Endothelial cell of umbilical vein (primary cell): ENCODE results near the gene POLE. TPM values are rescaled to one million over a fixed set of nuclear protein-coding genes. Genes with fewer than 3 reads are reported as not detected.

Experiments
- BruUV-seq: library from RNA; stranded (reverse); fragments of 400-500 nt; replicated peaks from 2 replicates; lab custom pipeline; 2021; lab: Mats Ljungman, UMichigan
- CTCF ChIA-PET: fragments of 300-600, 350-600 bp; sonication (Branson Sonifier 250); formaldehyde crosslinking; loops from one replicate; lab custom pipeline; 2021; ENCODE audit warnings: antibody characterized with exemption, inconsistent platforms; lab: Charles Lee
- POLR2A ChIA-PET: fragments of 300-600, 350-600 bp; sonication (Branson Sonifier 250); formaldehyde crosslinking; loops from one replicate; lab custom pipeline; 2021; ENCODE audit warnings: antibody characterized with exemption, inconsistent platforms; lab: Charles Lee
- DNase-seq: peaks from one replicate; pipeline ENCODE4 v3.0.0-alpha.2; 2011; ENCODE audit warnings: low read depth, low spot score
- FAIRE-seq: peaks from 2 replicates; lab custom pipeline; 2011; peaks lifted over from hg19 to GRCh38; lab: Jason Lieb, UNC
- H2AFZ ChIP-seq: 2 replicates; pipeline ENCODE4 v1.6.0; 2012; ENCODE audit warnings: low read depth, low read length, control low read depth, inconsistent platforms
- H3K27ac ChIP-seq: 2 replicates; pipeline ENCODE4 v1.5.1; 2011; ENCODE audit warnings: low read depth, mild to moderate bottlenecking, control low read depth, low read length, moderate library complexity; ENCODE audit not compliant: insufficient read depth
- H3K27me3 ChIP-seq, 2 experiments: 2 replicates each; pipeline versions ENCODE4 v1.6.0 to v1.6.1; 2011; ENCODE audit warnings: low read length in 2 of 2, mixed read lengths in 1 of 2; ENCODE audit not compliant: control insufficient read depth in 2 of 2, insufficient read depth in 2 of 2
- H3K36me3 ChIP-seq, 2 experiments: 2 replicates in 1 of 2; 3 replicates in 1 of 2; pipeline ENCODE4 v1.5.1; 2011; ENCODE audit warnings: low read length in 2 of 2, mild to moderate bottlenecking in 1 of 2, moderate library complexity in 1 of 2; ENCODE audit not compliant: control insufficient read depth in 2 of 2, insufficient read depth in 2 of 2; ENCODE audit errors: extremely low read depth in 1 of 2
- H3K4me1 ChIP-seq: 3 replicates; pipeline ENCODE4 v1.5.1; 2011; ENCODE audit warnings: mild to moderate bottlenecking, low read length; ENCODE audit not compliant: control insufficient read depth, insufficient read depth; ENCODE audit errors: extremely low read depth
- H3K4me2 ChIP-seq: 2 replicates; pipeline ENCODE4 v1.6.1; 2011; ENCODE audit warnings: low read length, control low read depth, mixed read lengths; ENCODE audit not compliant: insufficient read depth
- H3K4me3 ChIP-seq, 3 experiments: fragments of 200-600 bp in 1 of 3; sonication (generic), shearing (Covaris generic) in 1 of 3; replicated peaks in 1 of 3; 2 replicates each; pipeline ENCODE4 v1.5.1; 2011 to 2016; ENCODE audit warnings: control low read depth in 3 of 3, low read length in 3 of 3, mild to moderate bottlenecking in 2 of 3, inconsistent platforms in 1 of 3, low read depth in 1 of 3, moderate library complexity in 1 of 3; ENCODE audit not compliant: insufficient read depth in 1 of 3
- H3K79me2 ChIP-seq: 2 replicates; pipeline ENCODE4 v1.6.0; 2012; ENCODE audit warnings: low read length, inconsistent platforms; ENCODE audit not compliant: control insufficient read depth, insufficient read depth
- H3K9ac ChIP-seq: replicated peaks from 2 replicates; pipeline ENCODE3; 2011; ENCODE audit warnings: low read length, control low read depth; ENCODE audit not compliant: insufficient read depth; ENCODE audit errors: extremely low read depth
- H3K9me1 ChIP-seq: replicated peaks from 3 replicates; pipeline ENCODE4 v1.6.0; 2011; ENCODE audit warnings: mild to moderate bottlenecking, low read length; ENCODE audit not compliant: control insufficient read depth, insufficient read depth; ENCODE audit errors: extremely low read depth
- H3K9me3 ChIP-seq: replicated peaks from 2 replicates; pipeline ENCODE4 v1.5.1; 2012; ENCODE audit warnings: low read length, inconsistent platforms; ENCODE audit not compliant: control insufficient read depth, insufficient read depth
- H4K20me1 ChIP-seq: replicated peaks from 2 replicates; pipeline ENCODE3; 2011; ENCODE audit warnings: mild to moderate bottlenecking, low read length; ENCODE audit not compliant: control insufficient read depth, insufficient read depth; ENCODE audit errors: extremely low read depth
- CTCF ChIP-seq, 2 donors: IDR thresholded peaks; 1 replicate in 1 of 2; 2 replicates in 1 of 2; pipeline ENCODE4 v1.5.1; 2011; ENCODE audit warnings: low read length in 2 of 2, mild to moderate bottlenecking in 2 of 2, moderate library complexity in 2 of 2, control low read depth in 1 of 2, inconsistent platforms in 1 of 2, low read depth in 1 of 2; ENCODE audit not compliant: insufficient read depth in 1 of 2; ENCODE audit errors: extremely low read depth in 1 of 2
- EZH2 ChIP-seq: IDR thresholded peaks from 2 replicates; pipeline ENCODE4 v1.6.1; 2012; ENCODE audit warnings: borderline replicate concordance, low read depth, mild to moderate bottlenecking, moderate library complexity, low read length, inconsistent platforms; ENCODE audit not compliant: severe bottlenecking
- FOS ChIP-seq: IDR thresholded peaks from 2 replicates; pipeline ENCODE4 v1.6.1; 2011; ENCODE audit warnings: mild to moderate bottlenecking, low read length, moderate library complexity, borderline replicate concordance; ENCODE audit not compliant: insufficient read depth
- GATA2 ChIP-seq: IDR thresholded peaks from 2 replicates; pipeline ENCODE4 v1.7.0; 2011; ENCODE audit warnings: low read depth, mild to moderate bottlenecking, moderate library complexity, mixed read lengths, low read length; ENCODE audit not compliant: insufficient read length, insufficient read depth
- JUN ChIP-seq: IDR thresholded peaks from 2 replicates; pipeline ENCODE4 v1.6.1; 2011; ENCODE audit warnings: borderline replicate concordance, low read depth; ENCODE audit not compliant: insufficient read length, insufficient read depth
- MAX ChIP-seq: IDR thresholded peaks from 2 replicates; pipeline ENCODE4 v1.6.1; 2011; ENCODE audit not compliant: insufficient read depth, insufficient read length
- MYC ChIP-seq: IDR thresholded peaks from one replicate; pipeline ENCODE4 v1.6.1; 2011; ENCODE audit warnings: mild to moderate bottlenecking, low read depth, low read length
- POLR2A ChIP-seq: IDR thresholded peaks from 2 replicates; pipeline ENCODE4 v1.6.1; 2012; ENCODE audit warnings: low read depth, mild to moderate bottlenecking, control low read depth, low read length
- POLR2AphosphoS5 ChIP-seq: IDR thresholded peaks from 2 replicates; pipeline ENCODE4 v1.6.1; 2012; ENCODE audit warnings: low read depth, mild to moderate bottlenecking, control low read depth, low read length, moderate library complexity; ENCODE audit not compliant: insufficient read depth
- dilution Hi-C: fragments of 300-500 bp; cut with MboI; formaldehyde crosslinking; loops from one replicate; pipeline ENCODE4 v1.15.0; 2019; ENCODE audit warnings: low sequenced_read_pairs; ENCODE audit not compliant: extremely low pct_ligation_motif_present
- intact Hi-C: fragments of 100-400 bp; cut with micrococcal nuclease; formaldehyde crosslinking; loops from one replicate; pipeline ENCODE4 v1.10.0; 2022
- polyA plus RNA-seq, 4 experiments: library from polyadenylated mRNA; depleted of rRNA in 3 of 4; stranded (reverse) in 3 of 4; unstranded in 1 of 4; fragments of >200 nt; gene quantifications; 2 replicates each; pipeline versions ENCODE4 v1.2.1 to v1.2.3, GENCODE V29; 2011 to 2012; ENCODE audit warnings: missing spikeins in 1 of 4
- total RNA-seq: library from RNA; stranded (reverse); gene quantifications from 2 replicates; pipeline ENCODE4 v1.2.3, GENCODE V29; 2021

Gene POLE
- total and polyA plus RNA-seq, 2 donors (not counting 3 experiments of a cell fraction or from before 2014, with no cell fraction given): 22.9 to 82.7 TPM

- dilution Hi-C loops (no loop called here), intact Hi-C loops (no loop called here)
- FAIRE-seq: no peak
Measured at GRCh38 chr12:132578826-132579225, 108.3 kb downstream of the POLE start.

More at GRCh38 chr12:132578826-132579225, 108.3 kb downstream of the POLE start:
- H3K9me3 ChIP-seq: no peaks in the 10 kb centered on the region
- H3K4me2 ChIP-seq: no peak overlapping the region
- POLR2A ChIA-PET: no interaction called here
- peaks cover 2 to 30% of the 10 kb centered on the region in 2 experiments for H3K36me3 ChIP-seq
- H3K9ac ChIP-seq: no peak overlapping the region
- no peak overlapping the region for H2AFZ ChIP-seq
- H3K4me3 ChIP-seq: no peak overlapping the region
- TF ChIP-seq FOS (no peak), POLR2AphosphoS5 (no peak), EZH2 (no peak), MAX (no peak), POLR2A (no peak), GATA2 (no peak), CTCF (IDR thresholded peaks at IDR 0.05; ENCODE audit: extremely low read depth in 1 of 2, insufficient read depth in 1 of 2, low read depth in 1 of 2, low read length in 2 of 2) (no peak), MYC (no peak), JUN (no peak)
- H3K9me1 ChIP-seq: no peaks in the 10 kb centered on the region
- H4K20me1 ChIP-seq: no peaks in the 10 kb centered on the region
- no peaks in the 10 kb centered on the region for H3K4me1 ChIP-seq
- BruUV-seq: no TSS peak
- H3K27ac ChIP-seq: no peak overlapping the region
- peaks cover 0 to 5% of the 10 kb centered on the region in 2 experiments for H3K27me3 ChIP-seq
- DNase-seq: no peak
- no peaks in the 10 kb centered on the region for H3K79me2 ChIP-seq
- CTCF ChIA-PET: no interaction called here
